Progenitor cell of endocrine pancreas (in vitro differentiated cells): ENCODE data around the gene SPO11. TPM values are rescaled to one million over a fixed set of nuclear protein-coding genes. Genes with fewer than 3 reads are reported as not detected.

Experiments
- DNase-seq: peaks from one replicate; pipeline ENCODE4 v3.0.0; 2021; ENCODE audit warnings: low spot score; ENCODE audit not compliant: unreplicated experiment
- H3K27ac Mint-ChIP-seq: 2 replicates; pipeline ENCODE4 v1.8.0; 2021; ENCODE audit warnings: mild to moderate bottlenecking, moderate library complexity, mixed read lengths
- H3K27me3 Mint-ChIP-seq: 2 replicates; pipeline ENCODE4 v1.8.0; 2021; ENCODE audit warnings: mixed read lengths
- H3K36me3 Mint-ChIP-seq: 2 replicates; pipeline ENCODE4 v1.8.0; 2022; ENCODE audit warnings: mixed read lengths; ENCODE audit not compliant: insufficient read depth
- H3K4me1 Mint-ChIP-seq: 2 replicates; pipeline ENCODE4 v1.8.0; 2021; ENCODE audit warnings: low read depth, mixed read lengths
- H3K4me3 Mint-ChIP-seq: 2 replicates; pipeline ENCODE4 v1.8.0; 2021; ENCODE audit warnings: low read depth, mild to moderate bottlenecking, moderate library complexity, mixed read lengths
- H3K9me3 Mint-ChIP-seq: 2 replicates; pipeline ENCODE4 v1.8.0; 2021; ENCODE audit warnings: low read depth, mixed read lengths
- CTCF ChIP-seq: fragments of 200-600 bp; sonication (generic); IDR thresholded peaks from one replicate; pipeline ENCODE4 v1.5.0; 2021; ENCODE audit warnings: antibody characterized with exemption, mild to moderate bottlenecking; ENCODE audit not compliant: unreplicated experiment
- total RNA-seq: library from RNA; stranded (reverse); gene quantifications from 2 replicates; pipeline ENCODE4 v1.2.1, GENCODE V29; 2021

Gene SPO11
- total RNA-seq, 1 donor from 2014 or later = not detected

- no peak overlapping the region for H3K4me3 Mint-ChIP-seq
- no peaks in the 10 kb centered on the region for H3K9me3 Mint-ChIP-seq
- H3K4me1 Mint-ChIP-seq = no peaks in the 10 kb centered on the region
- no peak overlapping the region for H3K27ac Mint-ChIP-seq
- no peaks in the 10 kb centered on the region for H3K27me3 Mint-ChIP-seq
- TF ChIP-seq CTCF = no peak
- H3K36me3 Mint-ChIP-seq = peaks cover 16% of the 10 kb centered on the region
- no peak for DNase-seq
Measured at GRCh38 chr20:57377350-57377749, 47.7 kb downstream of the SPO11 start.

- peak overlapping the region; percentile 74 for H3K27ac Mint-ChIP-seq
- H3K27me3 Mint-ChIP-seq = no peaks in the 10 kb centered on the region
- no peak for DNase-seq
- H3K4me1 Mint-ChIP-seq = no peaks in the 10 kb centered on the region
- H3K4me3 Mint-ChIP-seq = no peak overlapping the region
- H3K36me3 Mint-ChIP-seq = peaks cover 16% of the 10 kb centered on the region
- no peak for TF ChIP-seq CTCF
- no peaks in the 10 kb centered on the region for H3K9me3 Mint-ChIP-seq
Measured at GRCh38 chr20:57378107-57378506, 48.5 kb downstream of the SPO11 start.

GRCh38 chr20:57378646-57379262 is 49.2 kb downstream of the SPO11 start:
- peaks cover 12% of the 10 kb centered on the region for H3K36me3 Mint-ChIP-seq
- no peak for TF ChIP-seq CTCF

GRCh38 chr20:57379263-57379647 is 49.7 kb downstream of the SPO11 start:
- no peaks in the 10 kb centered on the region for H3K9me3 Mint-ChIP-seq
- H3K4me1 Mint-ChIP-seq = no peaks in the 10 kb centered on the region
- DNase-seq = no peak
- no peak for TF ChIP-seq CTCF
- H3K36me3 Mint-ChIP-seq = peaks cover 11% of the 10 kb centered on the region
- peak overlapping the region; percentile 19 for H3K27ac Mint-ChIP-seq
- no peaks in the 10 kb centered on the region for H3K27me3 Mint-ChIP-seq
- no peak overlapping the region for H3K4me3 Mint-ChIP-seq

More at GRCh38 chr20:57378646-57379262, 49.2 kb downstream of the SPO11 start:
- DNase-seq = no peak
- H3K4me3 Mint-ChIP-seq = no peak overlapping the region
- H3K9me3 Mint-ChIP-seq = no peaks in the 10 kb centered on the region
- H3K27me3 Mint-ChIP-seq = no peaks in the 10 kb centered on the region
- no peak overlapping the region for H3K27ac Mint-ChIP-seq
- H3K4me1 Mint-ChIP-seq = no peaks in the 10 kb centered on the region

GRCh38 chr20:57380081-57380750 is 50.6 kb downstream of the SPO11 start:
- peaks cover 9% of the 10 kb centered on the region for H3K36me3 Mint-ChIP-seq

More at GRCh38 chr20:57380081-57380750, 50.6 kb downstream of the SPO11 start:
- DNase-seq = no peak
- no peak for TF ChIP-seq CTCF
- no peaks in the 10 kb centered on the region for H3K27me3 Mint-ChIP-seq
- H3K27ac Mint-ChIP-seq = no peak overlapping the region
- H3K4me1 Mint-ChIP-seq = no peaks in the 10 kb centered on the region
- H3K4me3 Mint-ChIP-seq = no peak overlapping the region
- no peaks in the 10 kb centered on the region for H3K9me3 Mint-ChIP-seq
